Upper lobe of left lung (tissue), 6 donors: ENCODE measurements around the gene LSM14B. TPM values are rescaled to one million over a fixed set of nuclear protein-coding genes. Genes with fewer than 3 reads are reported as not detected.
A peak's percentile ranks its signal among the peaks of the same experiment; 100 is the strongest.

Experiments
- ATAC-seq, 2 donors: fragments of 200-7000 bp; cut with Tn5 transposase; one replicate each; pipeline ENCODE4 v1.9.1; 2022; ENCODE audit warnings: mild to moderate bottlenecking in 2 of 2, moderate library complexity in 2 of 2; ENCODE audit not compliant: low FRiP score in 2 of 2
- DNase-seq, 2 donors: peaks; one replicate each; pipeline ENCODE4 v3.0.0-alpha.2; 2019 to 2020
- H3K27ac ChIP-seq, 4 donors: fragments of 200-600 bp; sonication (generic); one replicate each; pipeline ENCODE4 v1.5.1; 2016 to 2019
- H3K27me3 ChIP-seq, 4 donors: fragments of 200-600 bp; sonication (generic); one replicate each; pipeline ENCODE4 v1.5.1; 2017 to 2019
- H3K36me3 ChIP-seq, 4 donors: fragments of 200-600 bp; sonication (generic); one replicate each; pipeline ENCODE4 v1.5.1; 2016 to 2019
- H3K4me1 ChIP-seq, 4 donors: fragments of 200-600 bp; sonication (generic); one replicate each; pipeline ENCODE4 v1.5.1; 2018 to 2019
- H3K4me3 ChIP-seq, 4 donors: fragments of 200-600 bp; sonication (generic); one replicate each; pipeline ENCODE4 v1.5.1; 2017 to 2019; ENCODE audit warnings: mild to moderate bottlenecking in 2 of 4, moderate library complexity in 1 of 4
- H3K9me3 ChIP-seq, 4 donors: fragments of 200-600 bp; sonication (generic); one replicate each; pipeline ENCODE4 v1.5.1; 2018 to 2019
- CTCF ChIP-seq, 6 experiments: fragments of 450-650 bp in 4 of 6; fragments of 200-600 bp in 2 of 6; sonication (generic) in 2 of 6; IDR thresholded peaks; one replicate each; pipeline ENCODE4 v1.5.1; 2016 to 2019; ENCODE audit warnings: antibody characterized with exemption in 6 of 6
- EP300 ChIP-seq, 4 donors: sonication (generic); formaldehyde crosslinking; IDR thresholded peaks; one replicate each; pipeline ENCODE4 v1.5.1; 2017; ENCODE audit warnings: antibody characterized with exemption in 4 of 4, control low read depth in 2 of 4
- POLR2A ChIP-seq, 4 donors: fragments of 450-650 bp; IDR thresholded peaks; one replicate each; pipeline ENCODE4 v1.5.1; 2016 to 2017; ENCODE audit warnings: antibody characterized with exemption in 4 of 4, mild to moderate bottlenecking in 2 of 4
- POLR2AphosphoS5 ChIP-seq, 2 donors: sonication (generic); formaldehyde crosslinking; IDR thresholded peaks; one replicate each; pipeline ENCODE4 v1.5.1; 2017; ENCODE audit warnings: antibody characterized with exemption in 2 of 2
- WGBS, 2 donors: methylation state at CpG; one replicate each; pipeline ENCODE4 v1.1.5; 2017 to 2018; 5-methylcytosine and 5-hydroxymethylcytosine counted together
- total RNA-seq, 6 donors: library from RNA; depleted of rRNA in 4 of 6; stranded (reverse); fragments of >200 nt in 4 of 6; gene quantifications; one replicate each; pipeline versions ENCODE4 v1.1.0 to v1.2.1, GENCODE V29; 2016 to 2021
- donor health status: DM: no; HTN: no; CAD: no; lungs with moderate emphysema.
- donor health status: DM: no; HTN: yes; CAD: no; lungs with severe emphysema.

Gene LSM14B
- total RNA-seq, 6 donors from 2014 or later, result 27.8 to 46.3 (median 36.4) TPM

DNA sequence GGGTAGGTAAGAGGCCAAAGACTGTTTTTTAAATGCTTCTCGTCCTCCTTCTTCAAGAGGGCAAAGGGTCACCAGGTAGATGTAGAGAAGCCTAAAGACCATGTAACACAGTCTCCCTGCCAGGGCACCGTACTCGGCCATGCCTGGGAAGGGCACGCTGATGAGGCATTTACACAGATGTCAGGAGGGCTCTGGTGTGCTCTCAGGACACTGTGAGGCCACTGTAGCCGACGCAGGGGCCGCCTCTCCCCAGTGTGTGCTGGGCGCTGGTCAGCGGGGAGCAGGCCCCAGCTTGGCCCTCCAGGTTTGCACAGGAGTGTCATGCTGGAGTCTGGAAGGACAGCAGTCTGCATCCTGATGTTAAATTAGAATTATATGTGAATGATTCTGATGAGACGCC is 53.4 kb downstream of the LSM14B start:
- H3K4me3 ChIP-seq, result no peak overlapping the region
- no peaks in the 10 kb centered on the region for H3K4me1 ChIP-seq
- H3K9me3 ChIP-seq, result no peaks in the 10 kb centered on the region
- H3K36me3 ChIP-seq, result peaks cover 0 to 54% (median 28%) of the 10 kb centered on the region in 4 donors
- no peak for ATAC-seq
- no peak overlapping the region for H3K27ac ChIP-seq
- TF ChIP-seq EP300 (IDR thresholded peaks at IDR 0.05) (no peak), POLR2A (IDR thresholded peaks at IDR 0.05) (no peak), CTCF (IDR thresholded peaks at IDR 0.05) (no peak), POLR2AphosphoS5 (IDR thresholded peaks at IDR 0.05) (no peak)
- WGBS, 2 donors, result 93 to 97% methylated on average over 5 to 10 of the region's 10 CpGs
- DNase-seq, result peak in 1 of 2 donors; percentile 63
- no peaks in the 10 kb centered on the region for H3K27me3 ChIP-seq

DNA sequence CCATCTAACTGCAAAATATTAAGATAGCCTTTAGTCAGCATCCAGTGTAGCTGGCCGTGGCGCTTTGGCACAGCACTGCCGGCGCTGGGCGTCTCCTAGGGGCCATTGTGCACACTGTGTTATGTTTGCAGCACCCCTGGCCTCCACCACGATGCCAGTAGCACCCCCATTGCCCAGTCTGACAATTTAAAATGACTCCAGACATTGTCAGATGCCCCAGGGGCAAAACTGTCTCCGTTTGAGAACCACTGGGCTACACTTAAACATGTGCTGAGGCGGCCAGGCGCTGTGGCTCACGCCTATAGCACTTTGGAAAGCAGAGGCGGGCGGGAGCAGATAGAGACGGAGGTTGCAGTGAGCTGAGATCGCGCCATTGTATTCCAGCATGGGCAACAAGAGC is 54.6 kb downstream of the LSM14B start:
- Histone ChIP-seq H3K4me3 (no peak overlapping the region), H3K27ac (no peak overlapping the region), H3K36me3 (peaks cover 0 to 54% (median 28%) of the 10 kb centered on the region in 4 donors), H3K9me3 (no peaks in the 10 kb centered on the region), H3K27me3 (no peaks in the 10 kb centered on the region), H3K4me1 (peaks cover 1 to 4% (median 3%) of the 10 kb centered on the region in 4 donors)
- DNase-seq (no peak), ATAC-seq (no peak)
- 91 to 94% methylated on average over 15 of the region's 15 CpGs for WGBS, 2 donors
- TF ChIP-seq POLR2AphosphoS5 (IDR thresholded peaks at IDR 0.05) (no peak), EP300 (IDR thresholded peaks at IDR 0.05) (no peak), CTCF (IDR thresholded peaks at IDR 0.05) (no peak), POLR2A (IDR thresholded peaks at IDR 0.05) (no peak)

- Histone ChIP-seq H3K9me3 (no peaks in the 10 kb centered on the region), H3K36me3 (peaks cover 0 to 54% (median 27%) of the 10 kb centered on the region in 4 donors), H3K4me3 (no peak overlapping the region), H3K27me3 (no peaks in the 10 kb centered on the region), H3K4me1 (peaks cover 6 to 8% (median 7%) of the 10 kb centered on the region in 4 donors), H3K27ac (no peak overlapping the region)
- no peak for DNase-seq
- no peak for TF ChIP-seq CTCF (IDR thresholded peaks at IDR 0.05)
- no peak for TF ChIP-seq EP300 (IDR thresholded peaks at IDR 0.05)
- TF ChIP-seq POLR2AphosphoS5 (IDR thresholded peaks at IDR 0.05), result no peak
- ATAC-seq, result no peak
- WGBS, 2 donors, result 97 to 98% methylated on average over 6 to 9 of the region's 9 CpGs
Observed at GRCh38 chr20:62177307-62177706, 55.0 kb downstream of the LSM14B start.

- WGBS, 2 donors, result 93 to 95% methylated on average over 19 of the region's 19 CpGs
- ATAC-seq, result no peak
Observed at GRCh38 chr20:62178316-62179161, 56.3 kb downstream of the LSM14B start.

More at GRCh38 chr20:62178316-62179161, 56.3 kb downstream of the LSM14B start:
- H3K9me3 ChIP-seq, result no peaks in the 10 kb centered on the region
- H3K4me1 ChIP-seq, result peaks cover 6 to 14% (median 9%) of the 10 kb centered on the region in 4 donors
- TF ChIP-seq POLR2A (IDR thresholded peaks at IDR 0.05) (no peak), EP300 (IDR thresholded peaks at IDR 0.05) (no peak), POLR2AphosphoS5 (IDR thresholded peaks at IDR 0.05) (no peak), CTCF (IDR thresholded peaks at IDR 0.05) (no peak)
- no peaks in the 10 kb centered on the region for H3K27me3 ChIP-seq
- H3K4me3 ChIP-seq, result no peak overlapping the region
- peaks cover 0 to 45% (median 20%) of the 10 kb centered on the region in 4 donors for H3K36me3 ChIP-seq
- DNase-seq, result no peak
- no peak overlapping the region for H3K27ac ChIP-seq
